ENCODE data around the gene AIFM3. TPM values are rescaled to one million over a fixed set of nuclear protein-coding genes. Genes with fewer than 3 reads are reported as not detected.

The AIFM3 gene, protein sequence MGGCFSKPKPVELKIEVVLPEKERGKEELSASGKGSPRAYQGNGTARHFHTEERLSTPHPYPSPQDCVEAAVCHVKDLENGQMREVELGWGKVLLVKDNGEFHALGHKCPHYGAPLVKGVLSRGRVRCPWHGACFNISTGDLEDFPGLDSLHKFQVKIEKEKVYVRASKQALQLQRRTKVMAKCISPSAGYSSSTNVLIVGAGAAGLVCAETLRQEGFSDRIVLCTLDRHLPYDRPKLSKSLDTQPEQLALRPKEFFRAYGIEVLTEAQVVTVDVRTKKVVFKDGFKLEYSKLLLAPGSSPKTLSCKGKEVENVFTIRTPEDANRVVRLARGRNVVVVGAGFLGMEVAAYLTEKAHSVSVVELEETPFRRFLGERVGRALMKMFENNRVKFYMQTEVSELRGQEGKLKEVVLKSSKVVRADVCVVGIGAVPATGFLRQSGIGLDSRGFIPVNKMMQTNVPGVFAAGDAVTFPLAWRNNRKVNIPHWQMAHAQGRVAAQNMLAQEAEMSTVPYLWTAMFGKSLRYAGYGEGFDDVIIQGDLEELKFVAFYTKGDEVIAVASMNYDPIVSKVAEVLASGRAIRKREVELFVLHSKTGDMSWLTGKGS
- under 1 TPM; 0.16 to 0.33 TPM for total RNA-seq
- polyA plus RNA-seq, result not detected

DNA sequence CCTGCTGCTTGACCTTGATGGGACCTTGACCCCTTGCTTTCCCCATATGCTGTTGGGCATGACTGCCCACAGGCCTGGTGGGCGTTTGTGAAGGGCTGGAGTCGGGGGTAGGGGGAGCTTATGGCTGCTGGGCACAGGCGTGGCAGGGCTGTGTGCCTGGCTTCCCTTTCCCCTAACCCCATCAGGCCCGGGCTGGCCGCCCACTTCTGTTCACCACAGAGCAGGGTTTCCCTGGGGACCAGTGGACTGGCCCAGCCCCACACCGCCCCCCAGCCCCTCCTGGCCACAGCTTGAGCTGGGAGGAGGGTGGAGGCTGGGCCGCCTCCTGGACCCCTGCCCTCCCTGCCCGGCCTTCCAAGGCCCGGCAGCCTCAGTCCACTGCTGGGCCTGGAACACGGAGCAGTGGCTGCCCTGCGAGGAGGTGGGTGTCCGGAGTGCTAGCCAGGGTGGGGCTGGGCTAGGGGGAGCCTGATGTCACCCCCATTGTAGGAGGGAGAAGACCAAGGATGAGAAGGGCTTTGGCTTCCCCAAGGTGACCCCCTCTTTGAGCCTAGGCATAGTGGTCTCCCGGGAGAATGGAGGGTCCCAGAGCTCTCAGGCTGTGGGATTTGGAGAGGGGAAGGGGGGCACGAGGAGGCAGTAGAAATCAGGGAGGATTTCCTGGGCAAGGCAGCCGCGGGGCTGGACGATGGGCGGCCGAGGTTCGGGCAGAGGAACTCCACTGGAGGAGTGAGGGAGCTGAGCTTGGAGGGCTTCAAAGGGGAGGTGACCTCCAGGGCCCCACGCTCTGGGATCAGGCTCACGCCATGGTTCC lies at the start of gene AIFM3:
AIFM3 (plus strand) TSS at position 373 of the 814 bp plus-strand sequence. CDS start 690 bp downstream, outside the sequence.
- DNase-seq, result no peak
- no peaks in the 10 kb centered on the region for H3K9me3 Mint-ChIP-seq
- ChIA-PET CTCF (no interaction called here), POLR2A (no interaction called here)
- peaks cover 8 to 12% of the 10 kb centered on the region in 2 donors for H3K27me3 Mint-ChIP-seq
- no peak within 1 kb of the TSS for H3K4me3 Mint-ChIP-seq
- H3K36me3 ChIP-seq (ENCODE audit: insufficient read depth, low read length), result no peaks in the 10 kb centered on the region
- H3K4me1 ChIP-seq (ENCODE audit: insufficient read depth, low read length), result peaks cover 10% of the 10 kb centered on the region
- no peaks in the 10 kb centered on the region for H3K9me3 ChIP-seq (ENCODE audit: low read length)
- no peak within 1 kb of the TSS for H3K27ac Mint-ChIP-seq
- H3K4me3 ChIP-seq (ENCODE audit: low read length), result no peak within 1 kb of the TSS
- H3K27me3 ChIP-seq (ENCODE audit: insufficient read depth, low read length, poor library complexity, severe bottlenecking), result peaks cover 18% of the 10 kb centered on the region
- H3K36me3 Mint-ChIP-seq, result no peaks in the 10 kb centered on the region
- no peak within 1 kb of the TSS for H3K27ac ChIP-seq (ENCODE audit: low read depth, low read length)
- peaks cover 7 to 19% (median 7%) of the 10 kb centered on the region in 3 donors for H3K4me1 Mint-ChIP-seq

DNA sequence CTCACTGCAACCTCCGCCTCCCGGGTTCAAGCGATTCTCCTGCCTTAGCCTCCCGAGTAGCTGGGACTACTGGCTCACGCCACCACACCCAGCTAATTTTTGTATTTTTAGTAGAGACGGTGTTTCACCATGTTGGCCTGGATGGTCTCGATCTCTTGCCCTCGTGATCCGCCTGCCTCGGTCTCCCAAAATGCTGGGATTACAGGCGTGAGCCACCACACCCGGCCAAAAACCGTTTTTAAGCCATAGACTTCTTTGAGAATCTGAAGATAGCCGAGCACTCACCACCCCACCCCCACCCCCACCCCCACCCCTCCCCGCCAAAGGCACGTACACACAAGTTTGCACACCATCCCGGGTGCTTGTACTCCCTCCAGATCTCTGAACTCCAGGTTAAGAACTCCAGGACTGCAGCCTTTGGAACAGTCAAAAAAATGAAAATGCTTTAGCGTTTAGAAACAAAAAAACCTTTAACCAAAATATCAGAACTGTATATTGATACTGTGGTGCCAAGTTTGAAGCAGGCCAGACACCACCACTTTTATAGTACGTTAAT lies 48.3 kb upstream of the AIFM3 start:
- ChIA-PET POLR2A (no interaction called here), CTCF (no interaction called here)
- no peaks in the 10 kb centered on the region for H3K27me3 ChIP-seq (ENCODE audit: insufficient read depth, low read length, poor library complexity, severe bottlenecking)
- no peaks in the 10 kb centered on the region for H3K9me3 ChIP-seq (ENCODE audit: low read length)
- peak overlapping the region; percentile 99 for H3K27ac ChIP-seq (ENCODE audit: low read depth, low read length)
- no peak for DNase-seq
- peaks cover 10% of the 10 kb centered on the region for H3K36me3 ChIP-seq (ENCODE audit: insufficient read depth, low read length)
- peaks cover 52% of the 10 kb centered on the region for H3K4me1 ChIP-seq (ENCODE audit: insufficient read depth, low read length)
- peak overlapping the region; percentile 84 to 99 (median 99) for H3K4me3 Mint-ChIP-seq
- peaks cover 36 to 53% (median 51%) of the 10 kb centered on the region in 3 donors for H3K4me1 Mint-ChIP-seq
- H3K27ac Mint-ChIP-seq, result peak overlapping the region in 7 of 8 donors; percentile 43 to 98 (median 95)
- H3K4me3 ChIP-seq (ENCODE audit: low read length), result peak overlapping the region; percentile 98
- H3K27me3 Mint-ChIP-seq, result no peaks in the 10 kb centered on the region
- H3K36me3 Mint-ChIP-seq, result peaks cover 0 to 28% (median 3%) of the 10 kb centered on the region in 3 donors
- H3K9me3 Mint-ChIP-seq, result no peaks in the 10 kb centered on the region

DNA sequence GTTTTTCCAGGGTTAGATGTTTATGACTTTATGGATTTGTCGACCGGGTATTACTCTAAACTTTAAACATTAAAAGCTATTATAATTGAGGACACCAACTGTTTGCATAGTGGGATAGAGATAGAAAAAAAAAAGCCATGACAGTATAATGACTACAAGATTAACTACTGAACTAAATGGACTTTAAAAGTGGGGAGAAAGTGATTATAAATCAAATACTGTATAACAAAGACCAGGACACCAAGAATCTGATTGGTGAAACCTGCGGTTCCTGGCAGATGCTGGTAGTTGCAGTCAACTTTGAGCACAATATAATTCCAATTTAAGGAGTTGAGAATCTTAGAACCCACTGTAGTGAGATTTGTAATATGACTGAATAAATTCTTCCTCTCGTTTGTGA lies 47.3 kb upstream of the AIFM3 start:
- Mint-ChIP-seq H3K4me1 (peaks cover 41 to 63% (median 61%) of the 10 kb centered on the region in 3 donors), H3K9me3 (no peaks in the 10 kb centered on the region), H3K36me3 (peaks cover 0 to 35% (median 3%) of the 10 kb centered on the region in 3 donors), H3K27ac (peak overlapping the region in 6 of 8 donors; percentile 50 to 97 (median 88)), H3K4me3 (peak overlapping the region; percentile 84 to 99 (median 99)), H3K27me3 (no peaks in the 10 kb centered on the region)
- H3K27ac ChIP-seq (ENCODE audit: low read depth, low read length), result peak overlapping the region; percentile 99
- peaks cover 18% of the 10 kb centered on the region for H3K36me3 ChIP-seq (ENCODE audit: insufficient read depth, low read length)
- DNase-seq, result no peak
- peak overlapping the region; percentile 55 for H3K4me3 ChIP-seq (ENCODE audit: low read length)
- CTCF ChIA-PET, result no interaction called here
- H3K9me3 ChIP-seq (ENCODE audit: low read length), result no peaks in the 10 kb centered on the region
- no peaks in the 10 kb centered on the region for H3K27me3 ChIP-seq (ENCODE audit: insufficient read depth, low read length, poor library complexity, severe bottlenecking)
- peaks cover 62% of the 10 kb centered on the region for H3K4me1 ChIP-seq (ENCODE audit: insufficient read depth, low read length)
- POLR2A ChIA-PET, result no interaction called here

DNA sequence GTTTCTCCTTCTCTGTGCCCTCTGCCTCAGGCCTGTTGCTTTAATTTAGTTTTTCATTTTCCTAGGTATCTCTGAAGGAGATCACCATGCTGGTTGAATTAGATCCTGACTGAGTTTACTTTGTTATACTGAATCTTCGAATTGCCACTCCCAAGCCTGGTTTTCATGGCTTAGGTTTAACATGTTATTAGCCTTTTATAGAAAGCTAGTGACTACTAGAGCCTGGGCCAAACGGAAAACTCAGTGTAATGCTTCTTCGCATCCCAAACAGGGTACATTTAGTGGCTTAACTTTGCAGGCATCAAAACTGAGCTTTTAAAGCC lies 46.2 kb upstream of the AIFM3 start:
- Mint-ChIP-seq H3K4me3 (peak overlapping the region; percentile 84 to 99 (median 99)), H3K27me3 (no peaks in the 10 kb centered on the region), H3K27ac (peak overlapping the region; percentile 43 to 97 (median 88)), H3K4me1 (peaks cover 50 to 71% (median 70%) of the 10 kb centered on the region in 3 donors), H3K9me3 (no peaks in the 10 kb centered on the region), H3K36me3 (peaks cover 0 to 41% (median 3%) of the 10 kb centered on the region in 3 donors)
- H3K4me1 ChIP-seq (ENCODE audit: insufficient read depth, low read length), result peaks cover 69% of the 10 kb centered on the region
- no peak for DNase-seq
- no peaks in the 10 kb centered on the region for H3K9me3 ChIP-seq (ENCODE audit: low read length)
- CTCF ChIA-PET, result interaction anchor here (1.0 kb wide), 1 partner anchor 40 kb away, joined by 3 read pairs; no protein-coding TSS in a partner anchor
- POLR2A ChIA-PET, result no interaction called here
- peak overlapping the region; percentile 55 for H3K4me3 ChIP-seq (ENCODE audit: low read length)
- H3K27ac ChIP-seq (ENCODE audit: low read depth, low read length), result peak overlapping the region; percentile 99
- H3K27me3 ChIP-seq (ENCODE audit: insufficient read depth, low read length, poor library complexity, severe bottlenecking), result no peaks in the 10 kb centered on the region
- peaks cover 24% of the 10 kb centered on the region for H3K36me3 ChIP-seq (ENCODE audit: insufficient read depth, low read length)

DNA sequence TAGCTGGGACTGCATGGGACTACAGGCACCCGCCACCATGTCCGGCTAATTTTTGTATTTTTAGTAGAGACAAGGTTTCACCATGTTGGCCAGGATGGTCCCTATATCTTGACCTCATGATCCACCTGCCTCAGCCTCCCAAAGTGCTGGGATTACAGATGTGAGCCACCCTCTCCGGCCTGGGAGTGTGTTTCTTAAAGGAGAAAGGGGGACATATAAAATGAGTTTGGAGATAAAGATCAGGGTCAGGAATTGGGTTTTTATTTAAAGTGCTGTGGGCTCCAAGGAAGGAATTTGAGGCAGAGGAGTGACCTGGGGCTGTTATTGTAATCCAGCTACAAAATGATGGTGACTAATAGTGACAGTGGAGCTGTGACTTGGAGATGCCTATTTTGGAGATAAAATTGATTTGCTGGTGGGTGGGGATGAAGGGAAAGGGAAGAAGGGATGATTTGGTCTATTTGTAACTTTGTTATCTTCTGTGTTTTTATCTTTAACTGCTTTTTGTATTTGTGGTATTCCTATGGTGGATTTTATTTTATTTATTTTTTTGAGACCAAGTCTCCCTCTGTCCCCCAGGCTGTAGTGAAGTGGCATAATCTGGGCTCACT lies 44.8 kb upstream of the AIFM3 start:
- Mint-ChIP-seq H3K27me3 (no peaks in the 10 kb centered on the region), H3K4me3 (peak overlapping the region; percentile 5 to 99 (median 75)), H3K9me3 (no peaks in the 10 kb centered on the region), H3K36me3 (peaks cover 0 to 49% (median 3%) of the 10 kb centered on the region in 3 donors), H3K4me1 (peaks cover 51 to 71% (median 70%) of the 10 kb centered on the region in 3 donors), H3K27ac (peak overlapping the region; percentile 10 to 86 (median 27))
- peaks cover 32% of the 10 kb centered on the region for H3K36me3 ChIP-seq (ENCODE audit: insufficient read depth, low read length)
- H3K27me3 ChIP-seq (ENCODE audit: insufficient read depth, low read length, poor library complexity, severe bottlenecking), result no peaks in the 10 kb centered on the region
- no peak for DNase-seq
- ChIA-PET CTCF (interaction anchor here (1.0 kb wide), 1 partner anchor 39 kb away, joined by 3 read pairs; no protein-coding TSS in a partner anchor), POLR2A (no interaction called here)
- H3K4me3 ChIP-seq (ENCODE audit: low read length), result no peak overlapping the region
- H3K9me3 ChIP-seq (ENCODE audit: low read length), result no peaks in the 10 kb centered on the region
- no peak overlapping the region for H3K27ac ChIP-seq (ENCODE audit: low read depth, low read length)
- H3K4me1 ChIP-seq (ENCODE audit: insufficient read depth, low read length), result peaks cover 69% of the 10 kb centered on the region

DNA sequence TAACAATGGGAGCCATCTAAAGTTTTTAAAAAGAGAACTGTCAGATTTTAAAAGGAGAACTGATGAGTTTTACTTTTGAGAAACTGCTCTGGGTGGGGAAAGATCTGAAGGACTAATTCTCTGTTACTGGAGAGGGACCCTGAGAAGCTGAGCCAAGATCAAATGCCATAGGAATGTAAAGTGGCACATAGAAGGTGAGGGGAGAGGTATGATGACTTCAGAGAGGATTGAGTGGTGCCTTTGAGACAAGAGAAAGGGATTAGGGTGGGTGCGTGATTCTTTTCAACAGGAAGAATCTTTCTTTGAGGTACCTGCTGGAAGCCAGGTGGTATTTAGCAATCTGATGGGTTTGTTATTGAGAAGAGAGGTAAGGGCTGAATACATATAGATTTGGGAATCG lies 40.8 kb upstream of the AIFM3 start:
- no peak overlapping the region for H3K27ac ChIP-seq (ENCODE audit: low read depth, low read length)
- H3K36me3 ChIP-seq (ENCODE audit: insufficient read depth, low read length), result peaks cover 32% of the 10 kb centered on the region
- H3K4me3 ChIP-seq (ENCODE audit: low read length), result no peak overlapping the region
- peaks cover 0 to 38% (median 2%) of the 10 kb centered on the region in 3 donors for H3K36me3 Mint-ChIP-seq
- no peaks in the 10 kb centered on the region for H3K9me3 Mint-ChIP-seq
- H3K27me3 Mint-ChIP-seq, result no peaks in the 10 kb centered on the region
- H3K27ac Mint-ChIP-seq, result peak overlapping the region in 7 of 8 donors; percentile 3 to 76 (median 8)
- DNase-seq, result no peak
- H3K4me1 Mint-ChIP-seq, result peaks cover 49 to 76% (median 68%) of the 10 kb centered on the region in 3 donors
- no peaks in the 10 kb centered on the region for H3K9me3 ChIP-seq (ENCODE audit: low read length)
- H3K4me1 ChIP-seq (ENCODE audit: insufficient read depth, low read length), result peaks cover 60% of the 10 kb centered on the region
- H3K27me3 ChIP-seq (ENCODE audit: insufficient read depth, low read length, poor library complexity, severe bottlenecking), result no peaks in the 10 kb centered on the region
- peak overlapping the region in 5 of 7 donors; percentile 5 to 40 (median 16) for H3K4me3 Mint-ChIP-seq
- ChIA-PET CTCF (interaction anchor here (1.4 to 1.6 kb wide), 2 partner anchors 9 to 11 kb away, joined by 4 to 6 read pairs; partner anchors contain the start of gene CRKL), POLR2A (no interaction called here)

DNA sequence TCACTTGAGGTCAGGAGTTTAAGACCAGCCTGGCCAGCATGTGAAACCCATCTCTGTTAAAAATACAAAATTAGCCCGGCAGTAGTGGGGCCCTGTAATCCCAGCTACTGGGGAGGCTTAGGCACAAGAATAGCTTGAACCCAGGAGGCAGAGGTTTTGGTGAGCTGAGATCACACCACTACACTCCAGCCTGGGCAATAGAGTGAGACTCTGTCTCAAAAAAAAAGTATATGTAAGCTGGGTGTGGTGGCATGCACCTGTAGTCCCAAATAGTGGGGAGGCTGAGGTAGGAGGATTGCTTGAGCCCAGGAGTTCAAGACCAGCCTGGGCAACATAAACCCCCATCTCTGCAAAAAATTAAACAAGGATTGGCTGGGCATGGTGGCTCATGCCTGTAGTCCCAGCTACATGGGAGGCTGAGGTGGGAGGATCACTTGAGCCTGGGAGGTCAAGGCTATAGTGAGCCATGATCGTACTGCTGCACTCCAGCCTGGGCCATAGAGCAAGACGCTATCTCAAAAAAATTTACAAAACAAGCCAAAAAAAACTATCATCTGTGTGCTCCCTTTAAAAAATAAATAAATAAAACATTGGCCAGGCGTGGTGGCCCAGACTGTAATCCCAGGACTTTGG lies 39.0 kb upstream of the AIFM3 start:
- POLR2A ChIA-PET, result no interaction called here
- peak overlapping the region in 3 of 8 donors; percentile 27 to 79 (median 78) for H3K27ac Mint-ChIP-seq
- Histone ChIP-seq H3K9me3 (ENCODE audit: low read length) (no peaks in the 10 kb centered on the region), H3K4me3 (ENCODE audit: low read length) (no peak overlapping the region), H3K36me3 (ENCODE audit: insufficient read depth, low read length) (peaks cover 32% of the 10 kb centered on the region), H3K27me3 (ENCODE audit: insufficient read depth, low read length, poor library complexity, severe bottlenecking) (no peaks in the 10 kb centered on the region), H3K27ac (ENCODE audit: low read depth, low read length) (no peak overlapping the region), H3K4me1 (ENCODE audit: insufficient read depth, low read length) (peaks cover 57% of the 10 kb centered on the region)
- no peaks in the 10 kb centered on the region for H3K9me3 Mint-ChIP-seq
- CTCF ChIA-PET, result no interaction called here
- no peak for DNase-seq
- H3K27me3 Mint-ChIP-seq, result peaks cover 0 to 2% of the 10 kb centered on the region in 2 donors
- peaks cover 49 to 74% (median 65%) of the 10 kb centered on the region in 3 donors for H3K4me1 Mint-ChIP-seq
- peak overlapping the region in 1 of 7 donors; percentile 23 for H3K4me3 Mint-ChIP-seq
- peaks cover 0 to 37% (median 2%) of the 10 kb centered on the region in 3 donors for H3K36me3 Mint-ChIP-seq
